HG03060 (cell line): ENCODE measurements around the gene PLCL2.

Experiments used
- ATAC-seq: cut with Tn5 transposase; IDR thresholded peaks from one replicate; pipeline ENCODE4 v1.9.1; 2021; ENCODE audit warnings: low read depth, moderate number of reproducible peaks; ENCODE audit not compliant: unreplicated experiment

PLCL2 gene

DNA sequence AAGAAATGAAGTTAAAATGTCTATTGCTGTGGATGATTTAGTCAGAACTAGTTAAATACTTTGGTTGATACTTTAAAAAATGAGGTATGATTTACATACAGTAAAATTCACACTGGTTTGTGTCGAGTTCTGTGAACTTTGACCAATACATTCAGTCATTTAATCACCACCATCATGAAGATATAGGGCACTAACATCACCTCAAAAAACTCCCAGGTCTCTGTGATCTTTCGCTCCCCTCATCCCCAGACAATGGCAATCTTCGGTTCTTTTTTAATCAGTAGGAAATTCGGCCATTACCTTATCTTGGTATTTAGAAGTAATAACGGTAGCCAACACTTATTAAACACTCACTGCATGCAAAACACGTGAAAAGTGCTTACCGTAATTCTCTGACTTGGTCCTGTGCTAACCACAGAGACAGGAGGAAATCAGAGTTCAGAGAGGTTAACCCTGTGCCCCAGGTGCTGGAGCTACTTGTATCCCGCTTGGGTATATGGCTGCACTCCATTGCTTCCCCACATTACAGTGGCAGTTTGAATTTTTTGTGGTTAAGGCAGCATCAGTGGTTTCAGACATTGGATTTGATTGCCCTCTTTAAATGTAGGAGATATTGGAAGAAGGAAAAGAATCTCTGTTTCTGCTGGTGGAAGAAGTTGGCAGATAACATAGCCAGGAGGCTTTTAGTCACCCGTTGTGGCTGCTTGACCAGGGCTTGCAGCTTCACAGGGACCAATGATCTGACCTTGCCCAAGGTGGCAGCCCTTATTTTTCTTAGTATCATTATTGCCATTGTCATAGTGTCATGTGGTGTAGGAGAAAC, 4.2 kb downstream of the PLCL2 start:
- ATAC-seq, result peak; percentile 28

DNA sequence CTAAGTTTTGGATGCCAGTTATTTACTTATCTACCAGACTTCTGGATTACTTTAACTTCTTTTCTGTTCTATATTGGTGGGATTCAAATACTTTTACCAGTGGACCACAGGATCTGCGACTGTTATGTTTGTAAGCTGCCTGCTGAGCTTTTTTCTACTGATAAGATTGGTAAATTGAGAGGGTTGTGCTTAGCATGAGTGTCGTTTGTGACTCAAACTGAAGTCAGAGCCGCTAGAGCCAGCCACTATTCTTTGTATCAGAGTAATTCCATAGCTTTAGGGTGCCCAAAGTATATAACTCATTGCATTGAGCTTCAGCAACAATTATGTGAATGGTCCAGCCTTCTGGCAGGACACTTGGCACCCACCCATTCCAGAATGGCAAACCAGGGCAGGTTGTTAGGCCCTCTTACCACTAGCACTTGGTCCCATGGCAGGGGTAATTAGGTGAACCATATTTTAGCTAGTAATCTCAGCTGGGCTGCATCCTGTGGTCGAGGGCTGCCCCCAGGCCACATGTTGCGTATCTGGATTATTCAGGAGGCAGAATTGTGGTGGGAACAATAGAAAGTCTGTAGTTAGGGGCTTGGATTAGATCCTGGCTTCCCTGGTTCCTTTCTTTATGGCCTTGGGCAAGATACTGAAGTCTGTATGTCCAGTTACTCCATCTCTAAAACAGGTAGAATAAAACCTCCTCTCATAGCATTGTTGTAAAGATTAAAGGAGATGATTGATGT, 6.0 kb downstream of the PLCL2 start:
- no peak for ATAC-seq

DNA sequence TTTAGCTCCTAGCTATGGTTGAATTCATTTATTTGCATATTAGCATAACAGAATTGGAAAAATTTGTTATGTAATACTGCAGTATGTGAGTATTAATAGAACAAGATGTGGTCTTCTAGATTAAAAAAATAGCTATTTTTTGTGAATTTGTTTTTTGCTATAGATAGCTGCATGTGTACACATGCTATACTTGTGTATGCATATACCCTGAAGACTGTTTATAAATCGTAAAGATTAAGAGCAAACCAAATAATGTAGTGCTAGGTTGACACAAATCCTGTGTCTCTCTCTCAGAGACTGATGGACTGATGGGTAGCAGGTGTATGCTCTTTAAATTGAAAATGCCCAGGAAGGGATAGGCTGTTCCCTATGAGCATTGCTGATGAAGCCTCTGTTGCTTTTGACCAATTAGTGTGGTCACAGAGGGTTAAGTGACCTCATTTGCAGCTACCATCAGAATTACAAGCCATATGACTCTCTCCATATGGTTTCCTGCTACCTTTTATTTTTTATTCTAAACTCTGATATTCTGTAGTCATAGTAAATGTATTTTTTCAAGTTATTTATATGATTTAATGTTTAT, 9.0 kb downstream of the PLCL2 start:
- no peak for ATAC-seq

DNA sequence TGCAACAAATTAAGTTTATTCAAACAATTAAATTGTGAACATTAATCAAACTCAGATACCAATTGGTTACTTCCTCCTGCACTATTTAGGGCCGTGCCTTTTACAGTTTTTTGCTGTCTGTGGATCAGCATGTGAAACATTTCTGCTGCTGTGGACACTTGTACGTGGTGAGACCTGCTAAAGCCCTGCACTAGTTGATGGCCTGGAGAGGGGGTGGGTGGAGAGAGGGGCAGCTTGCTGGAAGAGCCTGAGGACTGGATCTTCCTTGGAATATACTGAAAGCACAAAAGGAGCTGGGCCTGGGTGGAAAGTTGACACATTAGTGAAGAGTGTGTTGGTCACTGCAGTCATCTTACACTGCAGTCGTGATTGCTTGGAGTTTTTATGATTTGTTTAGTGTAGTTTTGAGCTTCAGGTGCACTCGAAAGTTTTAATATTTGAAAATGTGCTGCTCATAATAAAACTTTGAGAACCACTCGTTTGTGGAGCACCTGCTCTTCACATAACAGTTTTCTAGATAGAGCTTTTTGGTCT, 11.4 kb downstream of the PLCL2 start:
- no peak for ATAC-seq

DNA sequence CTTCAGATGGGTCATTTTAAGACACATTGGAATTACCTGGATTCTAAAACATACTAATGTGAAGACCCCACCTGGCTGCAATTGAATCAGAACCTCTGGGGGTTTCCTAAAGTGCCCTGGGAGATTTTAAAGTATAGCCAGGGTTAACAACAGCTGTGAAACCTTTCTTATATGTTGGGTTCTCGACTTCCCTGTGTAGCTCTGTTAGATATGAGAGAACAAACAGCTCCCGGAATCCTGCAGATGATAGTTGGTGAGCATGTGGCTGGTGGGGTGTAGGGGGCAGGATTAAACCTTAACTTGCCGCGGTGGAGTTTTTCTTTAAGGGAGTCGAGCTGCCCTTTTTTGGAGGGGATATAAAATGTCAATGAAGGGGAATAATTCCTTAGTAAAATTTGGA, 12.1 kb downstream of the PLCL2 start:
- no peak for ATAC-seq

DNA sequence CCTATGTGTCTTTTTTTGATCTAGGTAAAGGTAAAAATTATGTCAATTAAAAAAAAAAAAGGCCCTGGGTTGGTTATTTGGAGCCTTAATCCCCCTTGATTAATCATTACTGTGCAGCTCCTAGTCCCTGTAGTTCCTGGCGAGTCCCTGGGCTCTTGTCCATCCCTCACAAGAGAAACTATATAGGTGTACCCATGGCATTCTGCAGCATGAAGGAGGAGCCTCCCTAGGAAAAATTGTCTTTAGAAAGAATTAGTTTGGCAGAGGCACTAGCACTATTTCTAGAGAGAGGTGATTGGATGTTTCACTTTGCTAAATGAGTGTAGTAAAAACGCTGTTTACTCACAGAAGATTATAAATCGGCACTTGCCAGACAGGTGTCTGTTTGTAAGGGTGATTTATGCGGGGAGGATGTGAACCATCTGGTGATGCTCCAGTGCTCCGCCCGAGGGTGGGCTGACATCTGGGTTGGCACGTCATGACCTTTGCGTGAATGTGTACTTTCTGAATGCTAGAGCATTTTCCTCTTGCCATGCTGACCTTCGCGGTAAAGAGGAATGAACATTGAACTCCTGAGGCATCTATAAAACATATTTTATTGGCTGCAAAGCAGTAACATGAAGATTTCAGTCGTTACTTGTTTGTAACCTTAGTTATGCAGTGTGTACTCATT, 12.6 kb downstream of the PLCL2 start:
- ATAC-seq, result peak; percentile 48

DNA sequence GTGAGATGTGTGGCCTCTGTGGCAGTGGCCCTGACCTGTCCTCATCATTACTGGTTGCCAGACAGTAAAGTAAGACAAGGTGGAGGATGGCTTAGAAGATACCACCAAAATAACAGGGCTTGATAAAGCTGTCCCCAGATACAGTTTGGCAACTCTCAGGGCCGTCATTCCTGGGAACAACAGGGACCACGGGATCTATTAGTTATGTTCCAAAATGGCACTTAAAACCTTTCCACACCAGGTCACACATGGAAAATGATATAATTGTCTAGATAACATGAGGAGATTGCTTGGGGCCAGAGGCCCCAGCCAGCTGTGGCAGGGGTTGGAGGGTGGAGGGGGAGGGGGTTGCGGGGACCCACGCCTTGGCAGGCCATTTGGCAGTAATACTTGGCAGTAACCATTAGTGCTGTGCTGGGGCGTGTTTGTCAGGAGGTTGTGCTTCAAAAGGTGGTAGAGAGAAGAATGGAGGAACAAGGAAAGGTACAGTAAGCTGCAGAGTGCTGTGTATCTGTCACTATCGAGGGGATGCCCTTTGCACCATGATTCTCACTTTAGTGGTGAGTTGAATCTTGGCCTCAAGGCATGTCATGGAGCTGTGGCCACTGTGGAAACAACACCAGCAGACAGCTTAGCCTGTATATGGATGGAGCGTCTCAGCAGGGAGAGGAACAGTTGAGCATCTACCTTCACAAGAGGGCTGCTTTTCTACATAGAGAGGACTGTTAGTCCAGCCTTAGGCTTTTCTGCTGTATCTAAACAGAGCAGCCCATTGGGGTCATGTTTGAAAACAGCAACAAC, 14.0 kb downstream of the PLCL2 start:
- no peak for ATAC-seq

DNA sequence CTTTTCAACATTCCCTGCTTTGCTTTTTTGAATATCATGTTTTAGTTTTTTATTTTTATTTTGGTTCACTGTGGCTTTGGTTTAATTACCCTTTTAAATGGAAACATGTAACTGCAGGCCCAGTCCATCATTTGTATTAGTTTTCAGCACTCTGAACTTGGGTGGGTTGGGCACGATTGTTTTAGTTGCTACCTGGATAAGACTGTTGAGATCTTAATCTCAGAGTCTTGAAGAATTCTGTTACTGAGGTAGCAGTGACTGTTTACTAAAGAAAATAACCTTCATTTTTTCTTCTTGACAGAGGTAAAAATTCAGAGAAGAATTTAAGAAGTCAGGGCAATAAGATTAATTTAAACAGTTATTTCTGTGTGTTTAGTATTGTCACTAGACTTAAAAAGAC, 15.2 kb downstream of the PLCL2 start:
- no peak for ATAC-seq

DNA sequence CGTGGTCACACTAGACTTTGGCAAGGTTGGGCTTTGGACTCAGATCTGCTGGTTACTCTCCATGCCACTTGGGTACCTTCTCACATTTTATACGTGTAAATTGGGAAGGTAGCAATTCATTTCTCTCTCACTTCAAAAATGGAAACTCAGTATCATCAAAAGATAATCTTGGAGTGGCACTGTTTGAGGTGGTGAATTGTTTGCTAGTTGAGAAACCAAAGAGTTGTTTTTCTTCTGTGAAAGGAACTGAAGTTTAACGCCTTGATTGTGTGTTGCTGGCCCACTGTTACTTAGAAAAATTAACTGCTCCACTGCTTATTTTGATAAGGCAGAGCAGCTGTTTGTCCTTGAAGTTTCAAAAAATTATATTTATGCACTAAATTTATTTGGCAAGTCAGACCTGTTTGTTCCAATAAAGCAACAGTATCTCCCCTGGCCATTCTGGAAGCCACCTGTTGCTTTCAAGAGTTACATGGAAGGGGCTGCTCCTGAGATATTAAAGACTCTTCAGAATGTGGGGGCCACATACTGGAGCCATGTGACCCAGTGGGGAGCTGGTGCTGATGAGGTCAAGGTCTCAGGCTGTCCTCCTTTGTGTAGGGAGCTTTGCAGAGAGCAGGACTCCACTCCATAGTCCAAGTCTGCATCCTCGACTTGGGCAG, 16.2 kb downstream of the PLCL2 start:
- no peak for ATAC-seq

DNA sequence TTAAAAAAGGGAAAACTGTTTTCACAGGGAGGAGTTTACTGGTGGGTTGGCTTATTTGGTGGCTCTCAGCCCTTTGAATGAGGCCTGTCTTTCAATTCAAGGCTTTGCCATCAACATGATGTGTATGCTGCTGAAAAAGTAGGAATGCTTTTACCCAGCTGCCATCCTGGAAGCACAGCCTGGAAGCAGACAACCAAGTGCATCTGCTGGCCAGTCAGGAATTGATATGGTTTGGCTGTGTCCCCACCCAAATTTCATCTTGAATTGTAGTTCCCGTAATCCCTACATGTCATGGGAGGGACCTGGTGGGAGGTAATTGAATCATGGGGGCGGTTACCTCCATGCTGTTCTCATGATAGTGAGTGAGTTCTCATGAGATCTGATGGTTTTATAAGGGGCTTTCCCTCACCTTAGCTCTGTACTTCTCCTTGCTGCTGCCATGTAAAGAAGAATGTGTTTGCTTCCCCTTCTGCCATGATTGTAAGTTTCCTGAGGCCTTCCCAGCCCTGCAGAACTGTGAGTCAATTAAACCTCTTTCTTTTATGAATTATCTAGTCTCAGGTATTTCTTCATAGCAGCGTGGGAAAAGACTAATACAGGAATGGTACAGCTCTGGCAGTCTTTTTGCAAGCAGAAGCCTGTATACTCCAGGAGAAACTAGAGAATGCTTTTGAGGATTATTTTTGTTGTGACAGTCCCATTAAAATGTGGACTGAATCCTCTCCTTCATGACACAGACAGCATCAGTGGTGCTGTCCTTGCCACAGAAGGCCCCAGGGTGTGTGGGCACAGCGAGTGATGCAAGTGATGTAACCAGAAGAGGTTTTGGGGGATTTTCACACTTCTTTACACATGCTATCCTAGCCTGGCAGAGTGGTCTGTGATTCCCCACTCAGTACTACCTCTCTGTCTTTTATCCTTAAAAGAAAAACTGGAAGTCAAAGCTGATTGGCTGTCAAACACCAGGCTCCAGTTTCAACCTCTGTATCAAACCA, 20.0 kb downstream of the PLCL2 start:
- ATAC-seq, result no peak

DNA sequence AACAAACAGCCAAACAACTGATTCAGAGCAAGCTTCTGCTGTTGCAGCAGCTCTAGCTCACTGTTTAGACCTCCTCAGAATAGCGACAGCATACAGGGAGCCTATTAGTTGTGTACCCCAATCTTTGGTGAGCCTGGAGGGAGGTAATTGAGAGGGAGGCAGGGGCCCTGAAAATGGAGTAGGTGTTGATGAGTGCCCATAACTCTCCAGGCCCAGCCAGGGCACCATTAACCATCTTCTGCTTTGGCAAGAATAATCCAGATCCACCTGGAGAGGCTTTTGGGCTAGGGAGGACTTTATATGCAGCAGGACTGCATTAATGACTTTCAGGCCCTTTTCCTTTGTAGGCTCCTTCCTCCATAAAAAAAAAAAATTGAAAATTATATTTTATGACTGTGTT, 20.9 kb downstream of the PLCL2 start:
- ATAC-seq, result no peak

DNA sequence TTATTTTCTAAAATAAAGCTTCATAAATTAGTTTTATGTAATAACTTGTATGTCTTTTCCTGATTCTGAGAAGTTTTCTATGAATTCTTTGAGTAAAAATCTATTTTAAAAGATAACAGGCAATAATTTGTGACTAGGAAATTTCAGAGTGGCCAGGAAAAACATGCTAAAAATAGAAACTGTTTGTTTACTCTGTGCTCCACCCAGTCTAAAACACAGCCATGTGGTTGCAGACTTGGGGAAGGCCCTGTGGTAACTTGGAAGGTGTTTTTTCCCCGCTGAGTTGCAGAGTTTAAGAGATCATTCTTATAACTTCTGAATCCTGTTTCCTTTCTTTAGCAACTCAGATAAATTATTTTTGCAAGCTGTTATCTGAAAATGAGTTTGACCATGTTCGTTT, 21.9 kb downstream of the PLCL2 start:
- ATAC-seq, result no peak

DNA sequence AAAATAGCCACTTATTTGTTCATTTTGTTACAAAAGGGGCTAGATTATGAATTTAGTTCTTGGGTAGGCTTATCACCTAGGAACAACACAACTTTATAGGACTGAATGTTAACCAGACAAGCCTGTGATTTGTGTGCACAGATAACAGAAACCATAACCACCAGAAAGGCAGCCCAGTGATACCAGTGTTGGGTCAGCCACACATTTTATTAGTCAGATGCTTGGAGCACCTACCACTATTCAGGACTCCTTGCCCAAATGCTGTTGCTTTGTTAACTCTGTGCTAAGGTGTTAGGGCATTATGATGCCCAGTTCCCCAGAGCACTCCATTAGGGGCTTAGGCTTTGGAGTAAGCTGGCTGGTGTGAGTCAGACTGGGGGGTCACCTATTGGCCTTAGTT, 22.5 kb downstream of the PLCL2 start:
- peak; percentile 45 for ATAC-seq

DNA sequence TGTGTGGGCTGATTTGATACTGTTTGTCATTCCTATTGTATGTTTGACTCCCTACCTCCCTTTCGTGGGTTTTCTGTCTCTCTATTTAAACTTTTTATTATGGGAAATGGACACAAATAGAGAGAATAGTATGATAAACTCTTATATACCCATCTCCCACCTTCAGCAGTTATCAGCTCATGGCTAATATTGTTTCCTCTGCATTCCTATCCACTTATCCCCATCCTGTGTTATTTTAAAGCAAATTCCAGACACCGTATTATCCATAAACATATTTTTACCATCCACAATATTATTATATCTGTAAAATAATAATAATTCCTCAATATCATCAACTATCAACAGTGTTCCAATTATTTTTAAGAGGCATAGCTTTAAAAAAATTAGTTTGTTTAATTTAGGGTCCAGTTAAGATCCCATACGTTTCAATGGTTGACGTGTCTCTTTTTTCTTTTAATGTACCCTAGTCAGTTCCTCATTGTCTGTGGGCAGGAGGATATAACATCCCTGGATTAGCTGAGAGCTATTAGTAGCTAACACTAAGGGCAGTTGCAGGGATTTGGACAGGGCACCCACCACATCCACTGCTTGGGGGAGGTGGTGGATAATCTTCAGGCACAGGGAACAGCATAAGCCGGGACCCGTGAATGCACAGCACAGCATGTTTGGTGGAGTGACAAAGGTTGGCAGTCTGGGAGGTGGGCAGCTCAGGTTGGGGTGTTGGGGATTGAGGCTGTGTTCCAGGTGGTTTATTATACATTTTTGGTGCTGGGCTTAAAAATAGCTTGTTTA, 23.5 kb downstream of the PLCL2 start:
- ATAC-seq, result no peak

DNA sequence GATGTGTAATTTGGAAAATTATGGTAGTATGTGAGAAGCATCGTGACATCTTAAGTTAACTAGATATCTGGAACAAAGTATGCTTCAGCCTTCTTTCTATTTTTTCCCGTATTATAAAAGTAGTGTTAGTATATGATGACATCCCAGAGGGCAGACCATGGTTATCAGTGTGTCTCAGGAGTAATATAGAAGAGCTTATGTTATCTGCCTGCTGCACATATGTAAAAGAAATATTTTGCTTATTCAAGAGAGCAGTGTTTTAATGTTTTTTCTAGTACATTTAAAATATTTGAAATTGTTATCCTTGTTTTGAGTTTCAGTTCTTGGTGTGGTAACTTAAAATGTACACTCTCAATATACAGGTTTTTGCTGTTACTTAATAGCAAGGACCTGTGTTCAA, 24.1 kb downstream of the PLCL2 start:
- ATAC-seq, result no peak

DNA sequence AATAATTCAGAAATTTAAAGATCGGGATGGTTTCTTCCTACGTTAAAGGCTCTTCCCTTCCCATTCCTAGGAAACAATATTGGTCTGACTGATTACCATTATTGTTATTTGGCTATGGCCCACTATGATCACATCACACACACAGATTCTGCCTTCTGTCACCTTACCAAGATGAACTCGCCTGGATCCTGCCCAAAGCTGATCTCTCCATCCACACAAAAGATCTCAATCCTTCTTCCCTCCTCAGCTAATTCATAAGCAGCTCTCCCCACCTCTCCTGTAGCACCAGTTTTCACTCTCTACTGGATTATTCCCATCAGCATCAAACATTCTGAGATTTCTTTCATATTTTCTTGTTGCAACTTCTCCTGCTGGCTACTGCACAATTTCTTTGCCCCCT, 25.0 kb downstream of the PLCL2 start:
- no peak for ATAC-seq

DNA sequence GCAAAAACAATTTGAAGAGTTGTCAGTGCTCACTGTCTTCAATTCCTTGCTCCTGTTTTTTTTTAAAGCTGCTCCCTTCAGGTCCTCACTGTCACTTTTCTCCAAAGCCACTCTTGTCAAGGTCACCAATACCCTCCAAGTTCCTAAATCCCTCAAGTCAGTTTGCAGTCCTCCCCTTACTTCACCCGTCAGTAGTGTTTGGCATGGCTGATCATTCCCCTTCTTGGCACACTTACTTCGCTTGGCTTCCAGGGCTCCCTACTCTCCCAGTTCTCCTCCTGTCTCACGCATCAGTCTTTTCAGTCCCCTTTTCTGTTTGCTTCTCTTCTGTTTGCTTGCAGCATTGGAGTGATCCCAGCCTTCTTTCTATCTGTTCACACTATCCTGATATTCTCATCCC, 25.5 kb downstream of the PLCL2 start:
- ATAC-seq, result no peak

DNA sequence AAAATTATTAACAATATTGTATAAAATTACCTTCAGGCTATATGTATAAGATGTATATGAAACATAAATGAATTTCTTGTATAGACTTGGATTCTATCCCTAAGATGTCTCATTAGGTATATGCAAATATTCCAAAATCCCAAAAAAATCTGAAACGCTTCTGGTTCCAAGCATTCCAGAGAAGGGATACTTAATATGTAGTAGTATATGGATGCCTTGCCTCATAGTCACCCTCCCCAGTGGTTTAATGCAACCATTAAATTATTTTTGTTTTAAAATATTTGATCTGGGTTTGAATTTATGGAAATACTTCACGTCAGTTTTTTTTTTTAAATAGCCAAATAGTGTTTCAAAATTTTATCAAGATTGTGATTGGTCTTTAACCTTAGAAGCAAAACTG, 27.2 kb downstream of the PLCL2 start:
- no peak for ATAC-seq
